Nucleus accumbens (tissue), 56 donors: ENCODE data around the gene PLS3.
A peak's percentile ranks its signal among the peaks of the same experiment; 100 is the strongest.
"Not testable (repeated sequence)": the region's sequence is repeated elsewhere in the genome, so short reads cannot be mapped to it uniquely, and the experiment has no call there.

Source experiments
- DNase-seq, 56 donors: peaks; one replicate each; lab custom pipeline; 2025; lab: John Stamatoyannopoulos, UW

Gene PLS3

DNA sequence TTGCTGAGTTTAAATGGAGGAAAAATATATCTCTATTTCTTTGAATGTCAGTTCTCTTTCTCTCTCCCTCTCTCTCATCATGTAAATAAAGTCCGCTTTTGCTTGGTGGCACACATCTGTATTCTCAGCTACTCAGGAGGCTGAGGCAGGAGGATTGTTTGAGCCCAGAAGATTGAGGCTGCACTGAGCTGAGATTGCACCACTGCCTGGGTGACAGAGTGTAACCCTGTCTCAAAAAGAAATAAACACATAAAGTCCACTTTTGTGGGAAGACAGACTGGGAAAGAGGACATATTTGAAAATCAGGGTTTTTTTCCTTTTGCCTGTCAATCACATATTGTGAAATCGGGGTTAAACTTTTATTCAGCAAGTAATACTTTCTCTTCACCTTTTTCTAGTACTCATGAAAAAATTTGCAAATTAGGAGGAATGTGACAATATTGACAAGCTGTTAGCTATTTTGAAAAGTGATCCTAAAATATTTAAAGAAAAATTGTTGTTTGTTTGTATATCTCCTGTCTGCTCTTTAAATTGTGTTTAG, 42.6 kb downstream of the PLS3 start:
- no peak for DNase-seq

DNA sequence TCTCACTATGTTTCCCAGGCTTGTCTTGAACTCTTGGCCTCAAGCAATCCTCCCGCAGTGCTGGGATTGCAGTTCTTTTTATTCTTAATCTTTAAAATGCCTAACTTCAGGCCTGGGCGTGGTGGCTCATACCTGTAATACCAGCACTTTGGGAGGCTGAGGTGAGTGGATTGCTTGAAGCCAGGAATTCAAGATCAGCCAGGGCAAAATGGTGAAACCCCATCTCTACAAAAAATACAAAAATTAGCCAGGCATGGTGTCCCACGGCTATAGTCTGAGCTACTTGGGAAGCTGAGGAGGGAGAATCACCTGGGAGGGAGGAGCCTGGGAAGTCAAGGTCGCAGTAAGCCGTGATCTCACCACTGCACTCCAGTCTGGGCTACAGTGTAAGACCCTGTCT, 45.9 kb downstream of the PLS3 start:
- no peak for DNase-seq

- no peak for DNase-seq
Observed at GRCh38 chrX:115609621-115610020, 48.6 kb downstream of the PLS3 start.

GRCh38 chrX:115616943-115617563, 56.1 kb downstream of the PLS3 start:
- DNase-seq = no peak

DNA sequence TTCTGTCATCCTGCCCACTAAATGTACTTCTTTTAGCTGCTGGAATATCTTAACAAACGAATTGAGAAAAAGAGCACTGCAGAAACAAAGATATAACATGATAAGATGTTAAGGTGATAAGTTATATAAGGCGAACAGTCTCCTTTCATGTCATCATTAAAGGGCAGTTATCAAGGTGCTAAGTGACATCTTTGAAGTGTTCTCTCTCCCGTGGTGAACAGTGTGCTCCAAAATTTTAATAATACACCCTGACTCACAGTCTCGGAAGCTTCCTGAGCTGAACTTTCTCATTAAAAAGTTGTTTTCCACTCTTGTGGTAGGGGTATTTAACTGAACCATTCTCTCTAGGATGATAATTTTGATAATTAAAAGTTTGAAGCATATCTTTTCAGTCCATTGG, 61.6 kb downstream of the PLS3 start:
- DNase-seq = no peak

DNA sequence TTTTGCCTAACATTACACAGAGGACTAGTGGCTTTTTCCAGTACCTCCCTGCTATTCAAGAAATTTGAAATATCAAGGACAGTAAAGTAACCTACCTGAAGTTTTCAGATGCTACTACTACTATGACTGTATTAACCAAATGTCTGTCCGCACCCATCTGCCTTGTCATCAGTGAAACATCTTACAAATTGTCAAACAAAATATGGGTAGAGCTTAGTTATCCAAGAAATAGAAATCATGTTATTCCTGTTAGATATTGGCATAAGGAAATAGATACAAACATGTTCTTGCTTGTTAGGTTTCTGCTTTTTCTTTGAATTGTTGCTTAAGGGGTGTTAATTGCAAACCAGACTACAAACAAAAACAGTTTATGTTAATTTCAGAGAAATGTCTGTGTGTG, 63.9 kb downstream of the PLS3 start:
- DNase-seq = no peak

DNA sequence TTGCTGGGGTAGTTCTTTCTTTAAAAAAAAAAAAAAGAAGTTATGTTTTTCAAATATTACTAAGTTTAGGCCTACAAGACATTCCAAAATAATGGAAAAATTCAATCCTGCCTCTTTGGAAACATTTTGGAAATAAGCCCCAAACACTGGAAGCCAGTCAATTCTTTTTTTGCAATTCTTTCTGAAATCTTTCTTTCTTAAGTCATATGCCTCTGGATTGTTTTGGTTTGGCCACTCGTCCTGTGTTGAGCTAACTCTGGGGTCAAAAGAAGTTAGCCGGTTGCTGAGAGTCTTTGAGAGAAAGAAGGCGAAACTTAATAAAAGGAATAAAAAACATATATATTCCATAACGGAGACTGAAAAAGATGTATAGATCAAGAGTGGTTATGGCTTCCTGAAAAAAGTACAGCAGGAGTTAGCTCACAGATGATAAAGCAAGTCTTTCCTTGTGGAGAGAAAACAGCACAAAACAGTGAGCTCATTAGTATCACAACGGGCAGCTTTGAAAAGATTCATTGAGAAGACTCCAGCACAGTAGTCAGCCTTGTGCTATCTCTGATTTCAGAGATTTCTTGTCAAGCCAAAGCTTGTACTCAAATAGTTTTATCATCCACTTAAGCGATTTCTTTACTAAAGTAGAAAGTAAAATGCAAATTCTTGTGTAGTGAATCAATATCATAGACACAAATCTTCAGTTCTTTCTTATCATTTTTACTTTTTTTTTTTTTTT, 64.8 kb downstream of the PLS3 start:
- DNase-seq = peak in 3 of 56 donors; percentile 0 to 4 (median 4)

GRCh38 chrX:115630204-115630603, 69.2 kb downstream of the PLS3 start:
- peak in 3 of 56 donors; percentile 1 for DNase-seq

- DNase-seq = no peak
Observed at GRCh38 chrX:115632455-115632854, 71.5 kb downstream of the PLS3 start.

- not testable (repeated sequence) for DNase-seq
Observed at GRCh38 chrX:115633397-115633796, 72.4 kb downstream of the PLS3 start.

DNA sequence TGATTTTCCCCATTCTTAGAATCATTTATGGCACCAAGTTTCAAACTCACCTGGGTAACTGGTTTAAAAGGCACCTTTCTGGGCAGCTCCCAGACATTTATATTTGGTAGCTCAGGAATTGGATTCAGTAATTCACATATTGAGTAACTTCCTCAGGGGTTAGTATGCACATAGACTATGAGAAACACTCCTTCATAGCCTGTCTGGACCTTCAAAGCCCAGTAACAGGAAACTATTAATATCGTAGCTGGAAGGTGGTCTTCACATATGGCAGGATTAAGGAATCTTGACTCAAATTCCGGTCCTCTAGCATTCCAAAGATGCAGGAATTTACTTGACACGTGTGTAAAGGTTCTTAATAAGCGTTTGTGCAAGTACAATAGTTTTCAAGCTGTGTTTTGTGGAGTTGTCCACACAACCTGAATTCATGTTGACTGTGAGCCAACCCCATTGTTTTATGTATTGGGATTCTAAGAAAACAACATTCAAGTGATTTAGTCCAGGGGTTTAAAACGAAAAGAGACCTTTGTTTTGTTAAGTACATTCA, 78.4 kb downstream of the PLS3 start:
- no peak for DNase-seq

DNA sequence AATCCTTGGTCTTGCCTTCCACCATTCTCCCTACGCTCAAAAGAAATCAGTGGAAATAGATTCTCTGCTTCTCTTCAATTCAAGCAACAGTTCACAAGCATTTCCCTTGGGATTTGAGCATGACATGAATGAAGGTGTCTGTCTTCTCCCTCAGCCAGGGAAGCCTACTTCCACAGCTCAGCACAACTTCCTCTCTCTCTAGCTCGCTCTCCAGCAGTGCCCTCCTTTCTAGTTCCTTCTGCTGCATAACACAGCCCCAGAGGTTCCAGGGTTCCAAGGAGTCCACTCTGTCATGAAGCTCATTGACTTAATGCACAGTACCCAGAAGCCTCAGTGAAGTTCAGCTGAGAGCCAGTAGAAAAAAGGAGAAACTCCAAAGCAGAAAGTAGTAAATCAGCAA, 81.3 kb downstream of the PLS3 start:
- peak in 1 of 56 donors; percentile 0 for DNase-seq

DNA sequence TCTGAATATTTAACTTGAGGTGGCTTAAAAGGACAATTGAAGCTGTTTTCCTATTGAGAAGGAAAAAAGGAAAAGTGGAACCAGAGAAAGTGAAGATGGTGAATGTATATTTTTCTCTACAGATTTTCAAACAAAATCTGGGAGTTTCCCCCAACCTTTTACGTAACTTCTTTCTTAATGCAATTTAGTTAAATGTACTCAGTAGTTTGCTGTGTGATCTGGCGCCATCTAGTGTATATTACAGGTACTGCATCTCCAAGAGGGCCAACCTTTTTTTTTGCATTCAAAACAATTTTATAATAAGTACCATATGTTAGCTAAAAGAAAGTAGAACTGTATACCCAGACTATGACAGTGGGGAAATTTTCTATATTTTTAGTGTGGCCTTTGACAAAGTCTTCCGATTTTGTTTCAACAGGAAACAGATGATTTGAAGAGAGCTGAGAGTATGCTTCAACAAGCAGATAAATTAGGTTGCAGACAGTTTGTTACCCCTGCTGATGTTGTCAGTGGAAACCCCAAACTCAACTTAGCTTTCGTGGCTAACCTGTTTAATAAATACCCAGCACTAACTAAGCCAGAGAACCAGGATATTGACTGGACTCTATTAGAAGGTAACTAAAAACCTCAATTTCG, 82.0 kb downstream of the PLS3 start:
- peak in 13 of 56 donors; percentile 0 to 53 (median 3) for DNase-seq

GRCh38 chrX:115644397-115644796, 83.4 kb downstream of the PLS3 start:
- DNase-seq = not testable (repeated sequence)

DNA sequence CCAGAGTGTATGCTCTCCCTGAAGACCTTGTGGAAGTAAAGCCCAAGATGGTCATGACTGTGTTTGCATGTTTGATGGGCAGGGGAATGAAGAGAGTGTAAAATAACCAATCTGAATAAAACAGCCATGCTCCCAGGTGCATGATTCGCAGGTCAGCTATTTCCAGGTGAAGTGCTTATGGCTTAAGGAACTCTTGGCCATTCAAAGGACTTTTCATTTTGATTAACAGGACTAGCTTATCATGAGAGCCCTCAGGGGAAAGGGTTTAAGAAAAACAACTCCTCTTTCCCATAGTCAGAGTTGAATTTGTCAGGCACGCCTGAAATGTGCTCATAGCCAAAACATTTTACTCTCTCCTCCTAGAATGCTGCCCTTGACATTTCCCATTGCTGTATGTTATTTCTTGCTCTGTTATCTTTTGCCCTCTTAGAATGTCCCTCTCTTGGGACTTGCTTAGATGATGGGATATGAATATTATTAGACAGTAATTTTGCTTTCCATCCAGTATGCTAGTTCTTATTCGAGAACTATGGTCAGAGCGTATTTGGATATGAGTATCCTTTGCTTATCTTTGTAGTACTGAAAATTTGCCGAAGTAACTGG, 88.6 kb downstream of the PLS3 start:
- no peak for DNase-seq

DNA sequence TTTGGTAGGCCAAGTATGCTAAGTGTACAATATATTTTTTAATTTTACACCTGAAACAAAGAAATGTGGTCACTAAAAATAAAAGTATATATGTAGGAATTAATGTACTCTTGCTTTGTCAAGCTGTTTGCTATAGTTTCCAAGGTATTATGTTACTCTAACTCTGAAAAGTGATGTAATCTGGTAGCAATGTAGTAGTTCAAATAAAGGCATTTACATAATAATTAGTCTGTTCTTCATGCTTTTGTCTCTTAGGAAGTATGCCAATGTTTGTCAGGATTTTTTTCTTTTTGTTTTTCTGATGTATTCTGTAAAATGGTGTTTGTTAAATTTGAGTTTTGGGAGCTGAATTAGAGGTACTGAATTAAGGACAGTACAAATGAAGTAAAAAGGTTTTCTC, 89.5 kb downstream of the PLS3 start:
- DNase-seq = no peak

- DNase-seq = peak in 27 of 56 donors; percentile 0 to 48 (median 4)
Observed at GRCh38 chrX:115650916-115651315, 89.9 kb downstream of the PLS3 start.

GRCh38 chrX:115652221-115652620, 91.2 kb downstream of the PLS3 start:
- no peak for DNase-seq

DNA sequence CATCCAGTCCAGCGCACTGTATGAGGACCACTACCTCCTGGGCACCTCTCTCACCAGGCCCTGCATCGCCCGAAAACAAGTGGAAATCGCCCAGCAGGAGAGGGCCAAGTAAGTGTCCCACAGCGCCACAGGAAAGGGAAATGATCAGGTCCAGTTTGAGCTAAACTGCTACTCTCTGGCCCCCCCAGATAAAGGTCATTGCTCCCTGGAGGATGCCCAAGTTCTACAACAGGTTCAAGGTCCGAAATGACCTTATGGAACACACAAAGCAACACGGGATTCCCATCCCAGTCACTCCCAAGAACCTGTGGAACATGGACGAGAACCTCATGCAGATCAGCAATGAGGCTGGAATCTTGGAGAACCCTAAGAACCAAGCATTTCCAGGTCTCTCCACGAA, 104.1 kb downstream of the PLS3 start:
- no peak for DNase-seq

GRCh38 chrX:115679460-115679859, 118.5 kb downstream of the PLS3 start:
- DNase-seq = no peak

DNA sequence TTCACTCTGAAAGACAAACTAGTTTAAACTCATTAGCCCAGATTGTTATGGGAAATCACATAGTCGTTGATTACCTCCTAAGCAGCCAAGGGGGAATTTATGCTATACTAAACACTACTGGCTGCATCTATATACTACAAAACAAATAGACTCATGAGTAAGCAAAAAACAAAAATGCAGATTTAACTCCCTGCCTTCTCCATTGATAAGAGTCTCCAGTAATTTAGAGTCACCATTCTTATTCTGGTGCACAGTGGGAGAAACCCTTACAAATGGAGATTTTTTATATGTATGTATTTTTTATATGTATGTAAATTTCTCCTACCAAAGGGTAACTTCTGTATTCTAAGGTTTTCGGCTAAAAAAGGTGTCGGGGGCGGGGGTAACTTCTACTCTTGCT, 126.6 kb downstream of the PLS3 start:
- no peak for DNase-seq
